ENCODE measurements around the gene ADAMTSL5.
"Not testable (repeated sequence)": the region's sequence is repeated elsewhere in the genome, so short reads cannot be mapped to it uniquely, and the experiment has no call there.

ADAMTSL5 gene

DNA sequence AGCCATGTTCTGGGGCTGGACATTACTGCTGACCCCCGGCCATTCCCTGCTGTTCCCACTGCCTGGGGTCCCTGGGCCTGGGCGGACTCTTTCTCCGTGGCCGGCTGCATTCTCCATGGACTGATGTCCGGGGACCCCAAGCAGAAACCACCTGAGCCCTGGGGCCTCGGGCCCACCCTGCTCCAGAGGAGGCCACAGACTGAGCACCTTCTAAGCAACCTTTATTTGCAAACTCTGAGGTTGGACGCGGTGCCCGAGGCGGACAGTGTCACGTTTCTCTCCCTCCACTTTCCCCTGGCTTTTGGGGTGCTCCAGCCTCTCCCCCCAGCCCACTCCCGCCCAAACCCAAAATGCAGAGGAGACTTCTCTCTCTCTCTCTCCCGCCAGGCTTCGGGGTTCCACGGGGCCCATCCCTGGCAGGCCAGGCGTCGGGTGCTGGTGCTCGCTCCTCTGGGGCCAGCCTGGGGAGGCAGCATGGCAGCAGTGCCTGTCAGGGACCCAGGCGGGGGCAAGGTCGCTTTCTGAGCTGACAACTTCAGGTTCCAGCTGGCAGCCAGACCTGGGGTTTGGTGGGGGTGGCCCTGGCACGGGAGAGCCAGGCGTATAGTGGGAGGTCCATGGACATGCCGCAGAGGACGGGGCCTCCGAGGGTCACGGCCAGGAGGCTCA is 31.5 kb downstream of the ADAMTSL5 start:
- DNase-seq (ENCODE audit: low read depth in 2 of 2), result no peak

- DNase-seq (ENCODE audit: low read depth in 2 of 2), result peak; percentile 77 to 83
Measured at GRCh38 chr19:1478934-1479707, 33.7 kb downstream of the ADAMTSL5 start, which contains the start of gene C19orf25. Gene C19orf25 (minus strand): TSS chr19:1479215. CDS start chr19:1478903, 312 bp downstream.

- not testable (repeated sequence) for DNase-seq (ENCODE audit: low read depth in 2 of 2)
Measured at GRCh38 chr19:1477056-1477455, 35.8 kb downstream of the ADAMTSL5 start.

DNA sequence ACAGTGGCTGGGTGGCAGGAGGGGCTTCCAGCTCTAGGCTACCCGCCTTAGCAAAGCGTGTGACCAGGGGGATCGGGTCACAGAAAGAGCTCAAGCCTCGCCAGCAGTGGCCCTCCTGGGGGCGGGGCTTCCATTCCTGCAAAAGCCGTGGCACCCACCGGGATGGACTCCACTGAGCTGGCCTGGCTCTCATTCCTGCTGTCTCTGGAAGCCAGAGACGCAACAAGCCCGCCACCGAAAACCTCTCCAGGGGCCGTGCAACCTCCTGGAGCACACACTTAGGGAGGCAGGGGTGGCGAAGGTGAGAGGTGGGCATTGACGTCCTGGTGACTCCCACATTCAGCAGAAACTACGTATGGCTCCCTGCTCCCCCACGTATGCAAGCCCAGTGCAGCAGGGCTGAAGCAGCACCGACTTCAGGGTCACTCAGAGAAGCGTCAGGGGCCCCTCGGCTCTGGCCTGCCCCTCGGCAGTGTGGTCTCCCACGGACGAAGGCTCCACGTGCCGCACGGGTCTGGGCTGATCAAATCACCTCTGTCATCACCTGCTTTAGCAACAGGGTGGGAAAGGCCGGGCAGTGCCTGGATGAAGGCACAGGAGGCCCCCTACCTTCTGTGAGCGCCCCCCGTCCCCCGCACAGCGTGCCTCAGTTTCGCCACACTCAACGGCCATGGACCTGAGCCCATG is 36.9 kb downstream of the ADAMTSL5 start:
- DNase-seq (ENCODE audit: low read depth in 2 of 2), result no peak

DNA sequence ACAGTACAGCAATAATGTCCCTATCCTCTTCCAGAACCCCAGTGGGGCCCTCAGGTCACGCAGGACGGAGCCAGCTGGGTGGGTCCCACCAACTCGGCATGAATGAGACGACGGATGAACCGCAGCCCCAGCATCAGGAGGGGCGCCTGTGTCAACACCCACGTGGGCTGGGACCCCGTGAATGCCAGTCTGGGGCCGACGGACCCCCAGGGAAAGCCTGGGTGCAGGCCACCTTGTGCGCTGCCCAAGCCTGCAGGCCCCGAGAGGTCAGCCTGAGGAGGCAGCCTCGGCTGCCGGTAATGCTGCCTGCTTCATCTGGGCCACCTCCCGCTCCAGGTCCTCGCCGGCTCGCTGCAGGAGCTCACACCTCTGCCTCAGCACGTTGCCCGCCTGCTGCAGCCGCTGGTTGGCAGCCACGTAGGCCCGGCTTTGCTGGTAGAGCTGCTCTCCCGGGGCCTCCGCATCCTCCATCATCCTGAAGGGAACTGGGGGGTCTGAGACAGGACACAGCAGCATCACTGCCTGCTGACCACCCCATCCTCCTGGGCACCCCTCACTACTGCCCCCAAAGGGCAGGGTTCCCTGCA is 38.0 kb downstream of the ADAMTSL5 start:
- no peak for DNase-seq (ENCODE audit: low read depth in 2 of 2)

GRCh38 chr19:1474011-1474764 is 38.6 kb downstream of the ADAMTSL5 start:
- DNase-seq (ENCODE audit: low read depth in 2 of 2), result no peak

DNA sequence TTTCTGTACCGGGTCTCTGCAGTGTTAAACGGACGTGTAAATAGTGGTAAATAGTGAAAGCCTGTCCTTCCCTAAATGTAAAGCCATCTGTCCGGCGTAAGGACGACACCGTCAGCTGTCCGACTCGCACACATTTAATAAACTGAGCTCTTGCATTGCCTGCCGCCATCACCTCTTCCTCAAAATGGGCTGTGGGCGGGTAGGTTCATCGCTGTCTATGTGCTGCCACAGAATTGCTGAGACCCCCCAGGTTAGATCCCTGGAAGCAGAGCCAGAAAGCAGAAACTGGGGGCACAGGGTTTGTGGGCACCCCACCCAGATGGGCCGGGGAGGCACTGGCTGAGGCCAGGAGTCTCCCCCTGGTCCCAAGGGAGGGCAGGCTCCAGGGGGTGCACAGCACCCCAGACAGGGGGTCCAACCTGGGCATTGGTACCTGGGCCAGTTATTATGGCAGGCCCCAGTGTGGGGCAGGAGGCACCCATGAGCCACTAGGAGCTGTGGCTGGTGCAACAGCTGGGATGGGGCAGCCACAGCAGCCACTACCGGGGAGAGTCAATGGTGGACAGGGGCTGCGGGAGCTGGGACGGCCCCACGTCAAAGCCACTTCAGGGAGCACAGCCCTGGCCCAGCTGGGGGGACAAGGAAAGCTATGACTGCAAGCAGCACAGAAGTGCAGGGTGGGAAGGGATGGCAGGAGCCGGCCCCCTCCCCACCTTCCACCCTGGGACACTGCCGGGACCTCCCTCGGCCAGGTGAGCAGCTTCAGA is 39.6 kb downstream of the ADAMTSL5 start:
- no peak for DNase-seq (ENCODE audit: low read depth in 2 of 2)

DNA sequence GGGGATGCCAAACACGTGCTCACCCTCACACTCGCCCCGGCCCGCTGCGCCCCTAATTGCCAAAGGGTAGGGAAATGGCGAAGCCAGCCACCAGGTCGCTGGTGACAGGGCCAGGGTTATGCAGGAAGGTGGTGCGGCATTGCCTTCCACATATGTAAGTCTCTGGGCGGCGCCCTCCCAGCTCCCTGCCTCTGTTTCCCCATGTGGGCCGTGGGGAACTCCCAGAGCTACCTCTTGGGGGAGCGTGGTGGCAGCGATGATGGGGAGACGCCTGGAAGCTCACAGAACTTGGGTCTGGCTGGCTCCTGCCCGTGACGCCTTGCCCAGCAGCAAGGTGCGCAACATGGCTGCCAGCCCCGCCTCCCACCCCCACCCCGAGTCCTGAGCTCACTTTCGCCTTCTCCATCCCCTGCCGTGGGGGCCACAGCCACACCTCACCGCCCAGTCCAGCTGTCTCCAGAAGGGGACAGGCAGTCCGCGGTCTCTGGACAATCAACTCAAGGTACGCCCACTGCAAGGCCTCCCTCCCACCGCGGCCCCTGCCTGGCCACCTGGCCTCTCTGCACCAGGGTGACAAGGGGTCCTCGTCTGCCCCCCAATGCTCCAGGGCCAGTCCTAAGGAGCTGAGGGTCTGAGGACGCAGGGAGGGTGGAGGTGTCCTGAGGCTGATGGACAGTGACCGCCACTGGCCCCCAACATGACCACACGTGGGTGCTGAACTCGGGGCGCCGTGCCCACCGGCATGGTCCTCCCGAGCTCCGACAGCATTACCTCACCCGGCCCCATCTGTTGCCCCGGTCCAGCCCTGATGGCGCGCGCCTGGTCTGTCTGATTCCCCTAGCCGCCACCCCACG is 40.4 kb downstream of the ADAMTSL5 start:
- no peak for DNase-seq (ENCODE audit: low read depth in 2 of 2)

GRCh38 chr19:1471515-1472160 is 41.2 kb downstream of the ADAMTSL5 start:
- no peak for DNase-seq (ENCODE audit: low read depth in 2 of 2)

- DNase-seq (ENCODE audit: low read depth in 2 of 2), result no peak
Measured at GRCh38 chr19:1471010-1471514, 41.8 kb downstream of the ADAMTSL5 start.

- DNase-seq (ENCODE audit: low read depth in 2 of 2), result peak; percentile 39 to 50
Measured at GRCh38 chr19:1470305-1471009, 42.4 kb downstream of the ADAMTSL5 start.

DNA sequence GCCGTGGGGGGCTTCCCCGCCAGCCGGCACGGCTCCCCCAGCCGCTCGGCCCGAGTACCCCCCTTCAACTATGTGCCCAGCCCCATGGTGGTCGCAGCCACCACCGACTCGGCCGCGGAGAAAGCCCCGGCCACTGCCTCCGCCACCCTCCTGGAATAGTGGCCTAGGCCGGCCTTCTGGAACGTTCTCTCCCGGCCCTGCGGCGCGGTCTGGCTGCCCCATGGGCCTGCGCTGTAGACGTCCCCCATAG is 42.8 kb downstream of the ADAMTSL5 start:
- no peak for DNase-seq (ENCODE audit: low read depth in 2 of 2)

DNA sequence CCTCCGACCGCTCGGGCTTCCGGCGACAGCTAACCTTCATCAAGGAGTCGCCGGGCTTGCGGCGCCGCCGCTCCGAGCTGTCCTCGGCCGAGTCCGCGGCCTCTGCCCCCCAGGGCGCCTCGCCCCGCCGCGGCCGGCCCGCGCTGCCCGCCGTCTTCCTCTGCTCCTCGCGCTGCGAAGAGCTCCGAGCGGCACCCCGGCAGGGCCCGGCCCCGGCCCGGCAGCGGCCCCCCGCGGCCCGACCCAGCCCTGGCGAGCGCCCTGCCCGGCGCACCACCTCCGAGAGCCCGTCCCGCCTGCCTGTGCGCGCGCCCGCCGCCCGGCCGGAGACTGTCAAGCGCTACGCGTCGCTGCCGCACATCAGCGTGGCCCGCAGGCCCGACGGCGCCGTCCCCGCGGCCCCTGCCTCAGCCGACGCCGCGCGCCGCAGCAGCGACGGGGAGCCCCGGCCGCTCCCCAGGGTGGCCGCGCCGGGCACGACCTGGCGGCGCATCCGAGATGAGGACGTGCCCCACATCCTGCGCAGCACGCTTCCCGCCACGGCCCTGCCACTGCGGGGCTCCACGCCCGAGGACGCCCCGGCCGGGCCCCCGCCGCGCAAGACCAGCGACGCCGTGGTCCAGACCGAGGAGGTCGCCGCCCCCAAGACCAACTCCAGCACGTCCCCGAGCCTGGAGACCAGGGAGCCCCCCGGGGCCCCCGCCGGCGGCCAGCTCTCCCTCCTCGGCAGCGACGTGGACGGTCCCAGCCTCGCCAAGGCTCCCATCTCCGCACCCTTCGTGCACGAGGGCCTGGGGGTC is 43.4 kb downstream of the ADAMTSL5 start:
- no peak for DNase-seq (ENCODE audit: low read depth in 2 of 2)

DNA sequence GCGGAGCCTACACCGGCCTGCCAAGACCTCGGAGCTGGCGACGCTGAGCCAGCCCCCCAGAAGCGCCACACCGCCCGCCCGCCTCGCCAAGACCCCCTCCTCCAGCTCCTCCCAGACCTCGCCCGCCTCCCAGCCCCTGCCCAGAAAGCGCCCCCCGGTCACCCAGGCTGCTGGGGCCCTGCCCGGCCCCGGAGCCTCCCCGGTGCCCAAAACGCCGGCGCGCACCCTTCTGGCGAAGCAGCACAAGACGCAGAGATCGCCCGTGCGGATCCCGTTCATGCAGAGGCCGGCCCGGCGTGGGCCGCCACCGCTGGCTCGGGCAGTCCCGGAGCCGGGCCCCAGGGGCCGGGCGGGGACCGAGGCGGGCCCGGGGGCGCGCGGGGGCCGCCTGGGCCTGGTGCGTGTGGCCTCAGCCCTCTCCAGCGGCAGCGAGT is 44.0 kb downstream of the ADAMTSL5 start:
- no peak for DNase-seq (ENCODE audit: low read depth in 2 of 2)

- no peak for DNase-seq (ENCODE audit: low read depth in 2 of 2)
Measured at GRCh38 chr19:1468274-1468820, 44.5 kb downstream of the ADAMTSL5 start.

DNA sequence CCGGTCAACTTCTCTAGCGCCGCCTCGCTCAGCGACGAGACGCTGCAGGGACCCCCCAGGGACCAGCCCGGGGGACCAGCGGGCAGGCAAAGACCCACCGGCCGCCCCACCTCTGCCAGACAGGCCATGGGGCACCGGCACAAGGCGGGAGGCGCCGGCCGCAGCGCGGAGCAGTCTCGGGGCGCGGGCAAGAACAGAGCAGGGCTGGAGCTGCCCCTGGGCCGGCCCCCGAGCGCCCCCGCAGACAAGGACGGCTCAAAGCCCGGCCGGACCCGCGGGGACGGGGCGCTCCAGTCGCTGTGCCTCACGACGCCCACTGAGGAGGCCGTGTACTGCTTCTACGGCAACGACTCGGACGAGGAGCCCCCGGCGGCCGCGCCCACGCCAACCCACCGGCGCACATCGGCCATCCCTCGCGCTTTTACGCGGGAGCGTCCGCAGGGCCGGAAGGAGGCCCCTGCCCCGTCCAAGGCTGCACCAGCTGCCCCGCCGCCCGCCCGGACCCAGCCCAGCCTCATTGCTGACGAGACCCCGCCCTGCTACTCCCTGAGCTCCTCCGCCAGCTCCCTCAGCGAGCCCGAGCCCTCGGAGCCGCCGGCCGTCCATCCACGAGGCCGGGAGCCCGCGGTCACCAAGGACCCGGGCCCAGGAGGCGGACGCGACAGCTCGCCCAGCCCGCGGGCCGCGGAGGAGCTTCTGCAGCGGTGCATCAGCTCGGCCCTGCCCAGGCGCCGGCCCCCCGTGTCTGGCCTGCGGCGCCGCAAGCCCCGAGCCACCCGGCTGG is 45.1 kb downstream of the ADAMTSL5 start:
- no peak for DNase-seq (ENCODE audit: low read depth in 2 of 2)

DNA sequence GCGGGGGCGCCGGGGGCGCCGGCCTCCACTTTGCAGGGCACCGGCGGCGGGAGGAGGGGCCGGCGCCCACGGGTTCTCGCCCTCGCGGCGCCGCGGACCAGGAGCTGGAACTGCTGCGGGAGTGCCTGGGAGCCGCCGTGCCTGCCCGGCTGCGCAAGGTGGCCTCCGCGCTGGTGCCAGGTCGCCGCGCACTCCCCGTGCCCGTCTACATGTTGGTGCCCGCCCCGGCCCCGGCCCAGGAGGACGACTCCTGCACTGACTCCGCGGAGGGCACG is 45.7 kb downstream of the ADAMTSL5 start:
- DNase-seq (ENCODE audit: low read depth in 2 of 2), result no peak

Measured in stimulated activated CD4-positive, alpha-beta T cell treated with anti-CD3 and anti-CD28 coated beads, Interleukin-1b, Interleukin-23, amount 100 ng/mL, for 1 hour (primary cell).